NCI-H774 (cell line): Measurements from ENCODE around the gene ADCY7.

Experiments used
- DNase-seq: peaks from one replicate; lab custom pipeline; 2025; lab: John Stamatoyannopoulos, UW

ADCY7 gene

DNA sequence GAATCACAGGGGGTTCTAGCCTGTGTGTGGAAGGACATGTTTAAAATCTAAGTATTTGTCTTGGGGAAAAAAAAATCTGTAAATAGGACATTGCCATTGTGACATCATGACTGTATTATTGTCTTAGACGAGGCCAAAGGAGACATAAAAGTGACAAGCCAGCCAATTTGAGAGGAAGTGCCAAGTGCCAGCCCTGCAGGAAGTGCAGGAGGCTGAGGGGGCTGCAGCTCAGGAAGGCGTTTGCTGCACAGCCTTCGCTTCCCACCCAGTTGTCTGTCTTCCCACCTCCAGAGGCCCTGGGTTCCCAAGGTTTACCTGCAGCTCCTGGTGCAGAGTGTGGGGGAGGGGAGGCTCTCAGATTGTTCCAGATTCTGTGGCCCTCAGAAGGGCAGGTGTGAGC is 1.3 kb downstream of the ADCY7 start:
- no peak for DNase-seq

GRCh38 chr16:50268352-50268751 is 2.0 kb downstream of the ADCY7 start:
- no peak for DNase-seq

- no peak for DNase-seq
These were observed 2.8 kb downstream of the ADCY7 start for GRCh38 chr16:50269061-50269705.

DNA sequence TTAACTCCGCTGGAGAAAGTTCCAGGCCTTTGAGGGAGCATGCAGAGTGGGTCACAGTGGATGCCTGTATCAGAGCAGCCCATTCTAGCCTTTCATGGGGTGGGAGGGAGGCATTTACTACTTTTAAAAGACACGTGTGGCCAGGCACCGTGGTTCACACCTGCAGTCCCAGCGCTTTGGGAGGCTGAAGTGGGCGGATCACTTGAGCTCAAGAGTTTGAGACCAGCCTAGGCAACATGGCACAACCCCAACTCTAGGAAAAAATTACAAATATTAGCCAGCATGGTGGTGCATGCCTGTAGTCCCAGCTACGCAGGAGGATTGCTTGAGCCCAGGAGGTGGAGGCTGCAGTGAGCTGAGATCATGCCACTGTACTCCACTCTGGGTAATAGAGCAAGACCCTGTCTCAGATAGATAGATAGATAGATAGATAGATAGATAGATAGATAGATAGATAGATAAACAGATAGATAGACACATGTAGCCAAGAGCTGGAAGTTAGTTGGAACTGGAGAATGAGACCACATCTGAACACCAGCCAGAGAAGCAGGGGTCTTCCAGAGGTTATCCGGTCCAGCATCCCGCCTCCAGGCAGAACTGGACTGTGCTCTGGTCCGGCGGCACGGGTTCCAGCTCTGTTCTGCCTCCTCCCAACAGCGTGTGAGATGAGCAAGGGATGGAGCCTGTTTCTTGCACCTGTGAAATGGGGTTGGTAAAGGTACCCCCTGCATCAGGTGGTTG is 3.6 kb downstream of the ADCY7 start:
- DNase-seq, result no peak

DNA sequence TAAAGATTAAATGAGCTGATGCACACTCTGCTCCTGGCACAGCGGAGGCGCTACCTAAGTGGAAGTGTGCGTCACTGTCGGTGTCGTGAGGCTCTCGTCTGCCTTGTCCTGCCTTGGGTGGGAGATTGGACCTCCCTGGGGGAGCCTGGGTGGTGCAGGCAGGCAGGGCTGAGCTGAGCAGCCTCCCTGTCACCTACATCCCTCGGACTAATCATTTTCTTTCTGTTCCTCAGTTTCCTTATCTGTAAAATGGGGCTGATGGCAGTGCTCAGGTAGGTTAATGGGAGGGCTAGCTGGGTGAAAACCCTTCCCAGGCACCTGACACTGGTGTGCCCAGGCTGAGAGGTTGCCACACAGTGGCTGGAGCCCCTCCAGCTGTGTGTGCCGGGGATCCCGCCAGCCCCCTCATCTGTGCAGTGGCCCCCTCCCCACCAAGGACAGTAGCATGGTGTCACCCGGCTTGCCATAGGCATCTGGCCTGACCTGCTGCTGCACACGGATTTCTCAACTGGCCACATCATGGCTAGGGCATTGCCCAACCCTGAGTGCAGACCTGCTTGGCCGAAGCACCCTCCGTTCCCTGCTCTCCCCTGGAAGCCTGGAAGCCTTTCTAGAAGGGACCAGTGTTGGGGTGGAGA is 4.3 kb downstream of the ADCY7 start:
- DNase-seq, result no peak

- DNase-seq, result no peak
These were observed 5.0 kb downstream of the ADCY7 start for GRCh38 chr16:50271148-50272041.

DNA sequence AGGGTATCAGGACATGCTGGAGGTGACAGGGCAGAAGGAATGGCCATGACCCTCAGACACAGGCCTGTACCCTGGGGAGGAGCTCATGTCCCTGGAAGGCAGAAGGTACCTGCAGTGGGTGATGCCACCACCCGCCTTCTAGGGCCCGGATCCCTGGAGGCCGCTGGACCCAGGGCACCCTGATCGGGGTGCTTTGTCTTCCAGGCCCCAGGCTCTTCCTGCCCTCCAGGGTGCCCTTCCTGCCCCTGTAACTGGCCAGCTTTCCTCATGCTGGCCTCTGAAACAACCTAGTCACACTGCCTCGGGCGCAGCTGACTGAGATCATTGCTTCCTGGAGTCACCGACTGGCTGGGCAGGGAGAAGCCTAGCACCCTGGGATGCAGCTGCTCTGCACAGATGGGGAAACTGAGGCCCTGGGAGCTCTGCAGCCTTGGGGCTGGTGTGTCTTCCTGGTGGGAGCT is 5.8 kb downstream of the ADCY7 start:
- no peak for DNase-seq

- no peak for DNase-seq
These were observed 6.5 kb downstream of the ADCY7 start for GRCh38 chr16:50272687-50273381.

- no peak for DNase-seq
These were observed 7.0 kb downstream of the ADCY7 start for GRCh38 chr16:50273382-50273690.

DNA sequence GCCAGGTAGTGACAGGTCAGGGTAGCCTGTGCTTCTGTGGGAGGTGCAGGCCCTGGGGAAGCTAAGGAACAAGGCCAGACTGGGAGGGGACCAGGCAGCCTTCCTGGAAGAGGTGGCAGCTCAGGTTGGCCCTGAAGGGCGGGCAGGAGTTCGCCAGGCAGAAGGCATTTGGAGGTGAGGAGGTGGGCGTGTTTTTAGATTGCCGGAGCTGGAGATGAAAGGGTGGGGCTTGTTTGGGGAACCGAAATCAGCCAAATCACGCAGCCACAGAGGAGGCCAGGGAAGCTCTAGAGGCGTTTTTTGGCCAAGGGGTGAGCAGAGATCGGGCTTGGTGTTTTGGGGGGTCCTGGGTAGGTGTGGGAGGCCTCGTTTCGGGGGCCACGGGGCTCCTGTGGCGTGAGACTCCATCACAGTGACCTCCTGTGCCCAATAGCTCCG is 7.6 kb downstream of the ADCY7 start:
- no peak for DNase-seq

- DNase-seq, result no peak
These were observed 8.2 kb downstream of the ADCY7 start for GRCh38 chr16:50274326-50275097.

GRCh38 chr16:50275098-50275415 is 8.7 kb downstream of the ADCY7 start:
- no peak for DNase-seq

DNA sequence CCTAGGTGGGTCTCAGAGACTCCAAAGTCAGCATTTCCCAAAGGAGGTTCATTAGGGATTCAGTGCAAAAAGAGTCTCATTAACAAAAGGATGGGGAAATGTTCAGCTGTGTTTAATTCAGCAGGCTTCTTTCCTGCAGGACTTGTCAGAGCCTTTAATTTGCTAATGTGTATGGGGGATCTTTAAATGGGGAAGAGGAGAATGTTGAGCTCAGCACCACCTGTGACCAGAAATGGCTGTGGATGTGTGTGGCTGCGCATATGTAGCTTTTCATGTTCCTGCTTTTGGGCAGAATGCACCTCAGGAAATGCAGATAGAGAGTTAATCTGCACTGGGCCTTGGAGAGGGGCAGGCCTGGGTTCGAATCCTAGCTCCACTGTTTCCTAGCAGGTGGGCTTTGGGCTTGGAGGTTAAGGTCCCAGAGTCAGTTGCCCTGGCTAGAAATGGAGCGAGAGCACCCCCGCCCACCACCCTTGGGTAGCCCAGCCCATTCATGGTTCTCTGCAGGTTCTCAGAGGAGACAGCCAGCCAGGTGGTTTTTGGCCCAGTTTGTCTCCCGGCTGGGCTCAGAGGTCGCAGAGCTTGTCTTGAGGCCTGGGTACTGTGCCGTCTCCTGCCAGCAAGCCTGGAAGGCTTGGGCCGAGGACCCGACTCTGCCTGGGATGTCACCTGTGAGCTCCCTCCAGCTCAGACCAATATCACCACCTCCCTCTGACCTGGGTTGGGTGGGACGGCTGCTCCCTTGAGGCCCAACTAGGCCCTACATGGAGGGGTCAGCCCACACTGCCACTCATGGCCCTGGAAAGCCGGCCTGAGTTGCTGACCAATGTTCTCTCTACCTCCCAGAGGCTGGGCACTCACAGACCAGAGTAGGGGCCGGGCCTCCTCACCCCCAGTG is 9.3 kb downstream of the ADCY7 start:
- no peak for DNase-seq

DNA sequence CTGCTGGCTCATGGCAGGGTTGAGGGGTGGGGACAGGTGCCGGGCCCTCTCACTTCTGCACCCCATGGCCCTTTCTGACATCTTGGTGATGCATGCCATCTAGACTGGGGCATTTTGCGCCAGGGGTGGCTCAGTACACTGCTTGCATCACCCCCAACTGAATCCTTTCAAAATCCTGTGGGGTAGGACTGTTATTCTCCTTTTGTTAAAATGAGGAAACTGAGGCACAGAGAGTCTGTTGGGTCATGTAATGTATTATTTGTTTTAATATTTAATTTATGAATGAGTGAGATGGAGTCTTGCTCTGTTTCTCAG is 9.9 kb downstream of the ADCY7 start:
- no peak for DNase-seq

- no peak for DNase-seq
These were observed 10.6 kb downstream of the ADCY7 start for GRCh38 chr16:50276801-50277555.

GRCh38 chr16:50278251-50278650 is 11.9 kb downstream of the ADCY7 start:
- DNase-seq, result no peak

GRCh38 chr16:50279504-50279865 is 13.1 kb downstream of the ADCY7 start:
- no peak for DNase-seq

DNA sequence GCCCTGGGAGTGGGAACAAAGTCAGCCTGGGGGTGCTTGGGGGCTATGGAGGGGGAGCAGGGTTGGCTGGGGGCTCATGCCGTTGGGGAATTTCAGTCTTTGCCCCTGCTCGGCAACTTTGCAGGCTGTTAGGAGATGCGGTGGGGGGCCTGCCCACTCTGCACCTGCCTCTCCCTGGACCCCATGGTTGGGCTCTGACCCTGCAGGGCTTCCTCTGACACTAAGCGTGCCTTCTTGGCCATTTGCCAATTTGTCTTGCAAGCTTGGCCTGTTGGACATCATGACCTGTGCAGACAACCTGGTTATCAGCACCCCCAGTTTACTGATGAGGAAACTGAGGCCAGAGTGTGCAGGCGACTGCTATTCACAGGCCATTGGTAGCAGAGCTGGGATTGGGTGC is 14.6 kb downstream of the ADCY7 start:
- no peak for DNase-seq

DNA sequence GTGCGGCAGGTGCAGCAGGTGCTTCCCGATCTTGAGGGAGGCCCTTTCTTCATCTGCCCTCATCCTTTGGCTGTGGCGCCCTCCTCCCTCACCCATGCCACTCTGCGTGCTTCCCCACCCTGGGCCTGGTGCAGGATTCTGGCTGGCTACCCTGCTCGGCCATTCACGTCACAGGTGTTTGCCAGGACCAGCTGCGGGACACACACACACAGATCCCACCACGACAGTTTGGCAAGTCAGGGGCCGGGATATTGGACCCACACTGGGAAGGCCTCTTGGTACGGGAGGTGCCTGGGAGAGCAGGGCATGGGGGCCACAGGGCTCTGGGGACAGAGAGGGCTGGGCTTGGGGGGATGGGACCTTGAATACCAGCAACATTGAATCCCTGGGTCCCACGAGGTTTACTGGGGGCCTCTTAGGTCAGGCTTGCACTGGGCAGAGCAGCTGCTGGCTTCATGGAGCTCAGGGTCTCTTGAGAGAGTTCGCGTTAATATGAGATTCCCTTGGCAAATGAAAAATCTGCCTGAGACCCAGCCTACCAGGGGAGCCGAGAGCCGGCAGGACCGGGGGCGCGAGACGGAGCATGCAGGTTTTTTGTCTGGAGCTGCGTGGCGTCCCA is 15.1 kb downstream of the ADCY7 start:
- DNase-seq, result peak; percentile 67
